Measurements from ENCODE around the gene ALKBH5.

DNA sequence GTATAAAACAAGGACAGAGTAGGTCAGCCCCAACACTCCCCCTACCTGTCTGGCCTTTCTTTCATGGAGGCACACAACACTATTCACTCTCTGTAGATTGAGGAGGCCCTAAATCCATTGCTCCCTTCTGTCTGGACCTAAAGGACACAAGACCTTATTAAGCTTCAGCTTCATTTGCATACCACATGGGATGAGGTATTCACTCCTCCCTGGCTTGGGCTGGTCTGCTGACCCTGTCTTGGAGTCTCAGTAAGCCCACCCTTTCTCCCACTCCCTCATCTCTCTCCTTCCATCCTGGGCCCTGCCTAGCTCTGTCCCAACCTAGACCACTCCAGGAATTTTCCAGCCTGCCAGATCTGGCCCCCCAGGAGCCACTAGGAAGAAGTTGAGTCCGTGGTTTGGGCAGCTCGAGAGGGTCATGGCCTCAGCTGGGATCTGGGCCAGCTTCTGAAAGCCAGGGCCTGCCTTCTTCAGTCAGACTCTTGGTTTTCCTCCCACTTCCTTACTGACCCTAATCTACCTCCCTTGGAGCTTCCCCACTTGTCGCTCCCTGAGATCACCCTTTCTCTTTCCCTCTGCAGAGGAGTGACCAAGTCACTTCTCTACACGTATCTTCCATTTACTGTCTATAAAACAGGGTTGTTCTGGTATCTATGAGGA lies 35.3 kb downstream of the ALKBH5 start:
- TF ChIP-seq, protein P1, sequence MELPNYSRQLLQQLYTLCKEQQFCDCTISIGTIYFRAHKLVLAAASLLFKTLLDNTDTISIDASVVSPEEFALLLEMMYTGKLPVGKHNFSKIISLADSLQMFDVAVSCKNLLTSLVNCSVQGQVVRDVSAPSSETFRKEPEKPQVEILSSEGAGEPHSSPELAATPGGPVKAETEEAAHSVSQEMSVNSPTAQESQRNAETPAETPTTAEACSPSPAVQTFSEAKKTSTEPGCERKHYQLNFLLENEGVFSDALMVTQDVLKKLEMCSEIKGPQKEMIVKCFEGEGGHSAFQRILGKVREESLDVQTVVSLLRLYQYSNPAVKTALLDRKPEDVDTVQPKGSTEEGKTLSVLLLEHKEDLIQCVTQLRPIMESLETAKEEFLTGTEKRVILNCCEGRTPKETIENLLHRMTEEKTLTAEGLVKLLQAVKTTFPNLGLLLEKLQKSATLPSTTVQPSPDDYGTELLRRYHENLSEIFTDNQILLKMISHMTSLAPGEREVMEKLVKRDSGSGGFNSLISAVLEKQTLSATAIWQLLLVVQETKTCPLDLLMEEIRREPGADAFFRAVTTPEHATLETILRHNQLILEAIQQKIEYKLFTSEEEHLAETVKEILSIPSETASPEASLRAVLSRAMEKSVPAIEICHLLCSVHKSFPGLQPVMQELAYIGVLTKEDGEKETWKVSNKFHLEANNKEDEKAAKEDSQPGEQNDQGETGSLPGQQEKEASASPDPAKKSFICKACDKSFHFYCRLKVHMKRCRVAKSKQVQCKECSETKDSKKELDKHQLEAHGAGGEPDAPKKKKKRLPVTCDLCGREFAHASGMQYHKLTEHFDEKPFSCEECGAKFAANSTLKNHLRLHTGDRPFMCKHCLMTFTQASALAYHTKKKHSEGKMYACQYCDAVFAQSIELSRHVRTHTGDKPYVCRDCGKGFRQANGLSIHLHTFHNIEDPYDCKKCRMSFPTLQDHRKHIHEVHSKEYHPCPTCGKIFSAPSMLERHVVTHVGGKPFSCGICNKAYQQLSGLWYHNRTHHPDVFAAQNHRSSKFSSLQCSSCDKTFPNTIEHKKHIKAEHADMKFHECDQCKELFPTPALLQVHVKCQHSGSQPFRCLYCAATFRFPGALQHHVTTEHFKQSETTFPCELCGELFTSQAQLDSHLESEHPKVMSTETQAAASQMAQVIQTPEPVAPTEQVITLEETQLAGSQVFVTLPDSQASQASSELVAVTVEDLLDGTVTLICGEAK (IDR thresholded peaks at IDR 0.05) = no peak
- TF ChIP-seq, protein P1 (CRISPR knock-in tag; IDR thresholded peaks at IDR 0.05) = no peak
- TF ChIP-seq, protein P2, sequence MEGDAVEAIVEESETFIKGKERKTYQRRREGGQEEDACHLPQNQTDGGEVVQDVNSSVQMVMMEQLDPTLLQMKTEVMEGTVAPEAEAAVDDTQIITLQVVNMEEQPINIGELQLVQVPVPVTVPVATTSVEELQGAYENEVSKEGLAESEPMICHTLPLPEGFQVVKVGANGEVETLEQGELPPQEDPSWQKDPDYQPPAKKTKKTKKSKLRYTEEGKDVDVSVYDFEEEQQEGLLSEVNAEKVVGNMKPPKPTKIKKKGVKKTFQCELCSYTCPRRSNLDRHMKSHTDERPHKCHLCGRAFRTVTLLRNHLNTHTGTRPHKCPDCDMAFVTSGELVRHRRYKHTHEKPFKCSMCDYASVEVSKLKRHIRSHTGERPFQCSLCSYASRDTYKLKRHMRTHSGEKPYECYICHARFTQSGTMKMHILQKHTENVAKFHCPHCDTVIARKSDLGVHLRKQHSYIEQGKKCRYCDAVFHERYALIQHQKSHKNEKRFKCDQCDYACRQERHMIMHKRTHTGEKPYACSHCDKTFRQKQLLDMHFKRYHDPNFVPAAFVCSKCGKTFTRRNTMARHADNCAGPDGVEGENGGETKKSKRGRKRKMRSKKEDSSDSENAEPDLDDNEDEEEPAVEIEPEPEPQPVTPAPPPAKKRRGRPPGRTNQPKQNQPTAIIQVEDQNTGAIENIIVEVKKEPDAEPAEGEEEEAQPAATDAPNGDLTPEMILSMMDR (IDR thresholded peaks at IDR 0.05 in 2 of 3, conservative IDR thresholded peaks at IDR 0.05 in 1 of 3; ENCODE audit: insufficient read depth in 2 of 3, low read depth in 1 of 3, low read length in 3 of 3) = no peak
- TF ChIP-seq POLR2A (conservative IDR thresholded peaks at IDR 0.05) = no peak
- no peak for TF ChIP-seq MAFF (IDR thresholded peaks at IDR 0.05; ENCODE audit: low read length)
- TF ChIP-seq CEBPB (tag; IDR thresholded peaks at IDR 0.05) = no peak
- TF ChIP-seq NFXL1 (CRISPR knock-in tag; IDR thresholded peaks at IDR 0.05) = no peak
- no peak for TF ChIP-seq ETV6 (IDR thresholded peaks at IDR 0.05; ENCODE audit: borderline replicate concordance in 1 of 2, low read depth in 2 of 2, low read length in 1 of 2)
- no peak for TF ChIP-seq ETV6 (CRISPR knock-in tag; IDR thresholded peaks at IDR 0.05; ENCODE audit: borderline replicate concordance)
- no peak for TF ChIP-seq ZNF121 (CRISPR knock-in tag; conservative IDR thresholded peaks at IDR 0.05)
- no peak for TF ChIP-seq PML (IDR thresholded peaks at IDR 0.05; ENCODE audit: low read length)
- no peak for TF ChIP-seq KHSRP (IDR thresholded peaks at IDR 0.05)
- no peak for TF ChIP-seq EZH2 (IDR thresholded peaks at IDR 0.05; ENCODE audit: borderline replicate concordance, low read depth, low read length)
- no peak for TF ChIP-seq SMC3 (conservative IDR thresholded peaks at IDR 0.05; ENCODE audit: insufficient read depth, low read depth, low read length)
- TF ChIP-seq RHOXF2B (CRISPR knock-in tag; conservative IDR thresholded peaks at IDR 0.05) = no peak
- TF ChIP-seq, protein P3, sequence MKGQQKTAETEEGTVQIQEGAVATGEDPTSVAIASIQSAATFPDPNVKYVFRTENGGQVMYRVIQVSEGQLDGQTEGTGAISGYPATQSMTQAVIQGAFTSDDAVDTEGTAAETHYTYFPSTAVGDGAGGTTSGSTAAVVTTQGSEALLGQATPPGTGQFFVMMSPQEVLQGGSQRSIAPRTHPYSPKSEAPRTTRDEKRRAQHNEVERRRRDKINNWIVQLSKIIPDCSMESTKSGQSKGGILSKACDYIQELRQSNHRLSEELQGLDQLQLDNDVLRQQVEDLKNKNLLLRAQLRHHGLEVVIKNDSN (CRISPR knock-in tag; IDR thresholded peaks at IDR 0.05) = no peak
